D721Med (cell line): ENCODE measurements around the gene LRP1B.

ENCODE experiments used
- DNase-seq: peaks from one replicate; pipeline ENCODE4 v3.0.0; 2011; ENCODE audit warnings: low spot score; ENCODE audit not compliant: insufficient read length
- FAIRE-seq: peaks from 2 replicates; lab custom pipeline; 2011; peaks lifted over from hg19 to GRCh38; lab: Jason Lieb, UNC
- TF ChIP-seq, protein P1 (sequence below): IDR thresholded peaks from 2 replicates; pipeline ENCODE4 v1.5.1; 2012; ENCODE audit warnings: mild to moderate bottlenecking, control low read depth; ENCODE audit not compliant: insufficient read depth; ENCODE audit errors: missing control alignments

LRP1B gene

DNA sequence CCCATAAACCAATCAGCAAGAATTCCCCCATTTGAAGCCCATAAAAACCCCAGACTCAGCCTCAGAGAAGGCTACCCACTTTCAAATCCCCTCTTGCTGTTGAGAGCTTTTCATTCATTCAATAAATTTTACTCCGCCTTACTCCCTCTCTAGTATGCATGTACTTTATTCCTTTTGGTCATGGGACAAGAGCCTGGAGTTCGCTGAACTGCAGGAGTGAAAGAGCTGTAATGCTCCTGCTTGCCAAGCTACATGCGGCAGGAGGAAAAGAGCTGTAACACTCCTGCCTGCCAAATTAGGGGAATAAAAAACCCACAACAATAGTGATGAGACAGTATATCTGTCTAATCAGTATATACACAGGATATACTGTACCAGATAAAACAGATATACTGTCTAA is 1261.7 kb downstream of the LRP1B start:
- DNase-seq = no peak
- FAIRE-seq = no peak

DNA sequence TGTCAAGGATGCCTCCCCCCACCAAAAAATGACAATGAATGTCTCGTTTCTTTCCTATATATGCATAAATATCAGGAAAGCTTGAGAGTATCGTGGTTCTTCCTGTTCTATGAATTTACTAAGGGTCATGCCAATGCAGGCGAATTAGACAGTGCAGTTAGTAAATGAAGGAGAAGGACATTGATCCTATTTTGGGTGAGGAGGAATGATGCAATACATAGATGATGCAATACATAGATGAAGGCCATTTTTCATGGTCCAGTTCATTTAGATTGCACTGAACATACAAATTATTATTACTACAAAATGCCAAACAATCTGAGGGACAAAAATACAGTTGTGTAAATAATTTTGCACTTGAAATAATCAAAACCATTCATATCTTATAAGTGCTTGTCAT is 1265.0 kb downstream of the LRP1B start:
- TF ChIP-seq, protein P1, sequence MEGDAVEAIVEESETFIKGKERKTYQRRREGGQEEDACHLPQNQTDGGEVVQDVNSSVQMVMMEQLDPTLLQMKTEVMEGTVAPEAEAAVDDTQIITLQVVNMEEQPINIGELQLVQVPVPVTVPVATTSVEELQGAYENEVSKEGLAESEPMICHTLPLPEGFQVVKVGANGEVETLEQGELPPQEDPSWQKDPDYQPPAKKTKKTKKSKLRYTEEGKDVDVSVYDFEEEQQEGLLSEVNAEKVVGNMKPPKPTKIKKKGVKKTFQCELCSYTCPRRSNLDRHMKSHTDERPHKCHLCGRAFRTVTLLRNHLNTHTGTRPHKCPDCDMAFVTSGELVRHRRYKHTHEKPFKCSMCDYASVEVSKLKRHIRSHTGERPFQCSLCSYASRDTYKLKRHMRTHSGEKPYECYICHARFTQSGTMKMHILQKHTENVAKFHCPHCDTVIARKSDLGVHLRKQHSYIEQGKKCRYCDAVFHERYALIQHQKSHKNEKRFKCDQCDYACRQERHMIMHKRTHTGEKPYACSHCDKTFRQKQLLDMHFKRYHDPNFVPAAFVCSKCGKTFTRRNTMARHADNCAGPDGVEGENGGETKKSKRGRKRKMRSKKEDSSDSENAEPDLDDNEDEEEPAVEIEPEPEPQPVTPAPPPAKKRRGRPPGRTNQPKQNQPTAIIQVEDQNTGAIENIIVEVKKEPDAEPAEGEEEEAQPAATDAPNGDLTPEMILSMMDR = no peak
- DNase-seq (no peak), FAIRE-seq (no peak)

More for the DNA sequence above, 1261.7 kb downstream of the LRP1B start:
- TF ChIP-seq, protein P1 = no peak

DNA sequence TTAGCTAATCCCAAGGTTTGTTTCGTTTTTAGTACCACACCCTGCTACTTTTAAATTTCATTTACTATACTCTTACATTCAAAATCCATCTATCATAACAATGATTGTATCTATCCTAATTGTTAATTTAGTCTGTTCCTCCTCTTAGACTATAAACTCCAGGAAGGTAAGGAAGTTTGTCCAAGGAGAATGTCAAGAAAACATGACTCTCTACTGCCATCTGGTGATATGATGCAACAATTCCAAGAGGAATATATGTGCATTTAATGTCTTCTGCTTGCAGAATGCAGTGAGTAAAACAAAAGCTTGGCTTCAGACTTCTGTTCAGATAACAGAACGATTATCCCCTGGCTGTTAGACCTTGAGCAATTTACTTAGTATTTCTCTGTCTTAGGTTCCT is 1267.1 kb downstream of the LRP1B start:
- TF ChIP-seq, protein P1 = peak; percentile 76
- DNase-seq (no peak), FAIRE-seq (peak; percentile 85)

DNA sequence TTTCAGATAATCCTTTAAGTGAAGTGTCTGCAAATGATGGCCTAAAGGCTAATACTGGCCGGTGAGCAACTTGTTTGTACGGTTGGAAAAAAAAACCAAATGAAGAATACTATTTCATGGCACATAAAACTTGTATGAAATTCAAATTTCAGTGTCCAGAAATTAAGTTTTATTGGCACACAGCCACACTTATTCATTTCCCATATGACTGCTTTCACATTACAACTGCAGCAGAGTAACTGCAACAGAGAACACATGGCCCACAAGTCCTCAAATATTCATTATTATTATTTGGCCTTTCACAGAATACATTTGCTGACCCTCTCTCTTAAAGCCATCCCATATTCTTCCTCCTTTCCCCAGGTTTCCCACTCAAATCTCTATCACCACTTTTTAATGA is 1268.6 kb downstream of the LRP1B start:
- DNase-seq = no peak
- FAIRE-seq = no peak
- TF ChIP-seq, protein P1 = no peak

DNA sequence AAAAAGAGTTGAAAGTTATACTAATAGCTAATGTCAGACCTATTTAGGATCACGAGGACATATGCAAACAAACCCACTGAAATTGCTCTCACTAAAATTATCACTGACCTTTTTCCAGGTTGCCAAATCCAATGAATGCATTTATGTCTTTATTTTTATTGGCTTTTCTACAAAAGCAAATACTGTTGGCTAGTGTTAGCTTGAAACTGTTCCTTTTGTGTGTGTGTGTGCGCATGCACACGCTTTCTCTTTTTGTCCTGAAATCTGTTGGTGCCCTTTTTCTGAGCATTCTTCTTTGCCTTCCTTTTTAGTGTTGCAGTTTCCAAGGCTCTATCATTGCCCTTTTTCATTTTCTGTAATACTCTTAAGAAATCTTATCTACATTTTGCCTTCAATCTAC is 1269.2 kb downstream of the LRP1B start:
- DNase-seq (no peak), FAIRE-seq (no peak)
- TF ChIP-seq, protein P1 = no peak

DNA sequence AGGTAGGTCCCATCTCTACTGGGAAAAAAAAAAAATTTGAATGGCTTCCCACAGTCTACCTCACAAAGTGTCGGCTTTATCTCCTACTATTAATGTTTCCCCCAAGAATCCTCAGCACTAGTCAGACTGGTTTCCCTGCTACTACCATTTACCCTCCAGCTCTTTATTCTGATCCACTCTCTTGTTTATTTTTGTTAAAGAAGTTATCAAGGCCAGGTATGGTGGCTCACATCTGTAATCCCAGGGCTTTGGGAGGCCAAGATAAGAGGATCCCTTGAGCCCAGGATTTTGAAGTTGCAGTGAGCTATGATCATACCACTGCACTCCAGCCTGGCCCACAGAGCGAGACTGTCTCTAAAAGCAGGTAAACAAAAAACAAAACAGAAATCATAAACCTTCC is 1275.3 kb downstream of the LRP1B start:
- no peak for FAIRE-seq

DNA sequence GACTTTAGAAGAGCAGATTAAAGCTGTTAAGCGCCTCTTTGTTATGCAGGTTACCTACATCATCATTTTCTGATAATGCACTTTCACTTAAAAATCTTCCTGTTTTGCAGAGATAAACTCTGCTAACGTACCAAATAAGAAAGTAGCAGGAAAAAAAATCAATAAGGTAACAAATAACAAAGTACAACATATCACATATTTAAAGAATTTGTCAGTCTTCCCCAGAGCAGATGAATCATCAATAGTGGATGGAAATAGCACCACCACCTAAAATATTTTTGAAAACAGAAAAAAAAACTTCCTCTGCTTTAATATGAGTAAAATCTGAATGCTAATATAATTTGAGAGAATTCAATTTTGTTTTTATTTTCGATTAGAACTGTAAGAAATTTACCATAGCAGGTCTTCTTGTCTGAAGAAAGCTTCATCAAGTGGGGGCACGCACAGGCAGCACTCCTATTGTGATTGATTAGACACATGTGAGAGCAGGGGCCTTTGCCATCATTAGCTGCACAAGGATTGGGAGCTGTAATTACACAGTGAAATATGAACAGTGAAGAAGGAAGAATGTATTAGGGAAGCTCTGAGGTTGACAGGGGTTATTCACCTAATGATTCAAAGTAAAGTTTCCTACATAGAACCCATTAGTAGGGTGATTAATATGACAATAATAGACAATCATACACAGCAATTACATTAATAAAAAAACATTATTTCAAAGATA is 1279.4 kb downstream of the LRP1B start:
- TF ChIP-seq, protein P1 = no peak
- DNase-seq = no peak
- no peak for FAIRE-seq

More for the DNA sequence above, 1275.3 kb downstream of the LRP1B start:
- DNase-seq = no peak
- TF ChIP-seq, protein P1 = no peak
